A549 (cell line): ENCODE data around the gene EDN2.

Experiments
- POLR2A ChIP-seq: IDR thresholded peaks from 2 replicates; pipeline ENCODE4 v1.6.1; 2012; ENCODE audit warnings: mild to moderate bottlenecking, low read length
- RAD21 ChIP-seq, 2 experiments: fragments of >200 bp in 1 of 2; sonication (Bioruptor Twin) in 1 of 2; formaldehyde crosslinking in 1 of 2; IDR thresholded peaks in 1 of 2; conservative IDR thresholded peaks in 1 of 2; 2 replicates in 1 of 2; 3 replicates in 1 of 2; pipeline ENCODE4 v1.6.1; 2012 to 2018; ENCODE audit warnings: inconsistent platforms in 1 of 2

DNA sequence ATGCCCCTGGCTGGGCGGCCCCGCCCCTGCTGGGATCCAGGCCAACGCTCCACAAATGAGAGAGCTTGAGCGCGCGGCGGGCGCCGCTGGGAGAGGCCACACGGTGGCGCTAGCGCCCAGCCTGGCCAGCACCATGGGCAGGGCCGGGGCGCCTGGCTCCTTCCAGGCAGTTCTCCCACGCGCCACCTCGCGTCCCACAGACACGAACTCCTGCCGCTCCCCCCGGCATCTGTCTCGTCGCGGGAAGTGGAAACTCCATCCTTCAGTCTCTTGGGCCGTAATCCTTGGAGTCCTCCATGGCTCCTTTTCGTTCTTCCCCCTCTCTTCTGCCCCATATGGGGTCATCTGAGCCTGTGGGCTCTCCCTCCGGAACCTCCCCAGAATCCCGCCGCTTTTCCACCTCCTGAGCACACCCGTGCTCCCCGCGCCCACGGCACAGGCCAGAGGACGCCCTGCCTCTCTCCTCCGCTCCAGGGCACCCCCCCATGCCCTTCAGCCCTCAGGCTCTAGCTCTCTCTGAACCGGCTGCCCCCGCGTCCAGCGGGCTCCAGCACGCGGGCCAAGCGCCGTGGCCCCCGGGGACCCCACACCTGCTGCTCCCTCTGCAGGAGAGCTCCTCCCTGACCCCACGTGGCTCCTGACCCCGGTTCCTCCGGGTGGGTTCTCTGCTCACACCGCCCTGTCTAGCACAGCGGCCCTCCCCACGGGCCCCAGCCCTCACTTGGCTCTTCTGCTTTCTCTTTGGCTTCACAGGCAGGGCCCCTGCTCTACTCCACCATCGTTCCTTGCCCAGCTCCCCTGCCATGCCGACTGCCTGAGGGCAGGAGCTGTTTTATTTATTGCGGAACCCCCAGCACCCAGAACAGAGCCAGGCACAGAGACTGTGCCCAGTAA, 31.9 kb upstream of the EDN2 start:
- peak; percentile 46 to 65; a peak in 4 of 5 replicates for TF ChIP-seq RAD21 (conservative IDR thresholded peaks at IDR 0.05 in 1 of 2, IDR thresholded peaks at IDR 0.05 in 1 of 2)
- TF ChIP-seq POLR2A, result no peak
